Measurements from ENCODE around the gene FLNB. TPM values are rescaled to one million over a fixed set of nuclear protein-coding genes. Genes with fewer than 3 reads are reported as not detected.

The FLNB gene
- total RNA-seq, 2 donors from 2014 or later, result 96.9 to 139 TPM

DNA sequence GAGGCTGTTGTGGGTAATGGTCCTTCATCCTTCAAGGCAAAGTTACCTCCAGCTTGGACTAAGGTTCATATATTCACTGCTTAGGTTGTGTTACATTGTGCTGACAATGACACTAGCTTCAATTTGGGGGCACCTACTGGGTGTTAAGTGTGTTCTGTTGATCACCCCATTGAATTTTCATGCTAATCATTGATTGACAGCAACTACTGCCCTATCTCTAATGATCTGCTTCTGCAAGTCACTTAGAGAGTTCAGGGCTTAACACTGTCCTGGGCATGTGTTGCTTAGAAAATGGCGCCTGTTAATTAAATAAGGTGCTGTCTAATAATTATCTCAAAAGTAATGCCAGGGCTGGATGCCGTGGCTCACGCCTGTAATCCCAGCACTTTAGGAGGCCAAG lies 3.4 kb downstream of the FLNB start:
- no peaks in the 10 kb centered on the region for H3K36me3 ChIP-seq
- peak overlapping the region; percentile 49 to 80 for H3K27ac ChIP-seq
- H3K4me1 ChIP-seq (ENCODE audit: control insufficient read depth in 1 of 2, low read depth in 2 of 2), result peaks cover 28 to 60% of the 10 kb centered on the region in 2 donors
- TF ChIP-seq, protein P1, sequence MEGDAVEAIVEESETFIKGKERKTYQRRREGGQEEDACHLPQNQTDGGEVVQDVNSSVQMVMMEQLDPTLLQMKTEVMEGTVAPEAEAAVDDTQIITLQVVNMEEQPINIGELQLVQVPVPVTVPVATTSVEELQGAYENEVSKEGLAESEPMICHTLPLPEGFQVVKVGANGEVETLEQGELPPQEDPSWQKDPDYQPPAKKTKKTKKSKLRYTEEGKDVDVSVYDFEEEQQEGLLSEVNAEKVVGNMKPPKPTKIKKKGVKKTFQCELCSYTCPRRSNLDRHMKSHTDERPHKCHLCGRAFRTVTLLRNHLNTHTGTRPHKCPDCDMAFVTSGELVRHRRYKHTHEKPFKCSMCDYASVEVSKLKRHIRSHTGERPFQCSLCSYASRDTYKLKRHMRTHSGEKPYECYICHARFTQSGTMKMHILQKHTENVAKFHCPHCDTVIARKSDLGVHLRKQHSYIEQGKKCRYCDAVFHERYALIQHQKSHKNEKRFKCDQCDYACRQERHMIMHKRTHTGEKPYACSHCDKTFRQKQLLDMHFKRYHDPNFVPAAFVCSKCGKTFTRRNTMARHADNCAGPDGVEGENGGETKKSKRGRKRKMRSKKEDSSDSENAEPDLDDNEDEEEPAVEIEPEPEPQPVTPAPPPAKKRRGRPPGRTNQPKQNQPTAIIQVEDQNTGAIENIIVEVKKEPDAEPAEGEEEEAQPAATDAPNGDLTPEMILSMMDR (IDR thresholded peaks at IDR 0.05), result no peak
- H3K27me3 ChIP-seq (replicated peaks; ENCODE audit: insufficient read depth), result no peaks in the 10 kb centered on the region
- no peaks in the 10 kb centered on the region for H3K9me3 ChIP-seq
- DNase-seq (ENCODE audit: low spot score) (no peak), ATAC-seq (ENCODE audit: insufficient number of reproducible peaks, low FRiP score, low read depth) (no peak)
- peak overlapping the region; percentile 90 for H3K4me3 ChIP-seq

DNA sequence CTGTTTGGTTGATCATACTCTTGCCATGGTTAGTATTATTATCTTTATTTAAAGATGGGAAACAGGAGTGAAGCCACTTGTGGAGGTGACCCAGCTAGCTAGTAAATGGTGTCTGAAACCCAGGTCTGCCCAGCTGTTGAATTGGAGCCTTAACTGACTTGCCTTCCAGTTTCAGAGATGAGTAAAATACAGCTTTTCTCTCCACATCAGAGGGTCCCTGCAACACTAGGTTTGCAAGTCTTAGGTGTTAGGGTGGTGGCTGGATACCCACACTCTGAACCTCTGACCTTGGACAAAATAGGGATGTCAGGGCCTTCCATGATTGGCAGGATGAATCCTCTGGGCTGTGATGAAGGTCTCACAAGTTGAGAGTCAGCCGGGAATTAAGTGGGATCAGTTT lies 4.1 kb downstream of the FLNB start:
- Histone ChIP-seq H3K9me3 (no peaks in the 10 kb centered on the region), H3K27me3 (replicated peaks; ENCODE audit: insufficient read depth) (no peaks in the 10 kb centered on the region), H3K4me3 (peak overlapping the region; percentile 90), H3K36me3 (no peaks in the 10 kb centered on the region), H3K4me1 (ENCODE audit: control insufficient read depth in 1 of 2, low read depth in 2 of 2) (peaks cover 34 to 67% of the 10 kb centered on the region in 2 donors), H3K27ac (peak overlapping the region; percentile 49 to 80)
- TF ChIP-seq, protein P1 (IDR thresholded peaks at IDR 0.05), result no peak
- ATAC-seq (ENCODE audit: insufficient number of reproducible peaks, low FRiP score, low read depth) (no peak), DNase-seq (ENCODE audit: low spot score) (no peak)

DNA sequence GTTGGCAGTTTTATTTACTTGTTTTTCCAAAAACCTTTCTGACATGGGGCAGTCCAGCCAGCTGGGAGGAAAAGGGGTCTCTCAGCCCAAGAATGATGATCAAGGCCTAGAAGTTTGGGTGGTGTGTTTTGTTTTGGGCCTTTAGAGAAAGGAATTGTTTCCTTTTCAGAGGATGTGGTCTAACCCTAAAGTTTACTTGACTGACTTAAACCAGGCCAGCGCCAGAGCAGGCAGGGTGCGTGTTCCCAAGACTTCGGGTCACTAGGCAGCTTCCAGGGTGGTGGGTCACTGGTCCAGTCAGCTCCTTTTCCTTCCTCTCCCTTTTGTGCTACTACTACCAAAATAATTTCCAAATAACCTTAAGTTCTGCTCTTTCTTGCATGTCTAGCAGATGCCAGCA lies 4.9 kb downstream of the FLNB start:
- ATAC-seq (ENCODE audit: insufficient number of reproducible peaks, low FRiP score, low read depth) (no peak), DNase-seq (ENCODE audit: low spot score) (no peak)
- no peak overlapping the region for H3K4me3 ChIP-seq
- no peaks in the 10 kb centered on the region for H3K36me3 ChIP-seq
- peak overlapping the region; percentile 49 to 80 for H3K27ac ChIP-seq
- H3K4me1 ChIP-seq (ENCODE audit: control insufficient read depth in 1 of 2, low read depth in 2 of 2), result peaks cover 39 to 75% of the 10 kb centered on the region in 2 donors
- no peaks in the 10 kb centered on the region for H3K27me3 ChIP-seq (replicated peaks; ENCODE audit: insufficient read depth)
- TF ChIP-seq, protein P1 (IDR thresholded peaks at IDR 0.05), result no peak
- H3K9me3 ChIP-seq, result no peaks in the 10 kb centered on the region

DNA sequence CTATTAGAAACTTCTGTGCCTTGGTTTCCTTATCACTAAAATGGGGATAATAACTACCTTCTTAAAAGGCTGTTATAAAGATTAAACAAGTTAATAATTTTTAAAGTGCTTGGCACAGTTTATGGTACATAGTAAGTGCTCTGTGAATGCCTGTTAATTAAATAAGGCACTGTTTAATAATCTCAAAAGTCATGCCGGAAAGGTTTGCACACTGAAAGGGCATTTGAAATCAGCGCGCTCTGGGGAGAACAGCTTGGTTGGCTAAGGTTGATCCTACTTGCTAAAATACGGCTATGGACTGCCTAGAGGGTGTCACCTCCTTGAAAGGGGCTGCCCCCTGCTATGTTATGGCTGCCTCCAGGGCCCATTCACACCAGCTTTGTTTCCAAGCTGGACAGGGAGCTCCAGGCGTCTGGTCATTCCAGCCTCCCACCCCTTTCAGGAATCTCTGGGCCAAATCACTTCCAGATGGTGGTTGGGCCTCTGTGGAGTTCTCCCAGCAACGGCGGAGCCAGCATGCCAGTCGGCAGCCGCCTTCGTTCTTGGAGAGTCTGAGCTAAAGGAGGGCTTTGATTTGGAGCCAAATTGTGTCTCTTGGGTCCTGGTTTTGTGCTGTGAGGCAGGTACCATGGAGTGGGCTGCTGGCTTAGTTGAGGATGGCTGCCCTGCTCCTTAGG lies 5.9 kb downstream of the FLNB start:
- TF ChIP-seq, protein P1 (IDR thresholded peaks at IDR 0.05), result no peak
- Histone ChIP-seq H3K4me3 (peak overlapping the region; percentile 41), H3K36me3 (no peaks in the 10 kb centered on the region), H3K27ac (peak overlapping the region; percentile 49 to 80), H3K9me3 (no peaks in the 10 kb centered on the region), H3K27me3 (replicated peaks; ENCODE audit: insufficient read depth) (no peaks in the 10 kb centered on the region), H3K4me1 (ENCODE audit: control insufficient read depth in 1 of 2, low read depth in 2 of 2) (peaks cover 44 to 85% of the 10 kb centered on the region in 2 donors)
- peak; percentile 51 for ATAC-seq (ENCODE audit: insufficient number of reproducible peaks, low FRiP score, low read depth)
- DNase-seq (ENCODE audit: low spot score), result peak; percentile 45

DNA sequence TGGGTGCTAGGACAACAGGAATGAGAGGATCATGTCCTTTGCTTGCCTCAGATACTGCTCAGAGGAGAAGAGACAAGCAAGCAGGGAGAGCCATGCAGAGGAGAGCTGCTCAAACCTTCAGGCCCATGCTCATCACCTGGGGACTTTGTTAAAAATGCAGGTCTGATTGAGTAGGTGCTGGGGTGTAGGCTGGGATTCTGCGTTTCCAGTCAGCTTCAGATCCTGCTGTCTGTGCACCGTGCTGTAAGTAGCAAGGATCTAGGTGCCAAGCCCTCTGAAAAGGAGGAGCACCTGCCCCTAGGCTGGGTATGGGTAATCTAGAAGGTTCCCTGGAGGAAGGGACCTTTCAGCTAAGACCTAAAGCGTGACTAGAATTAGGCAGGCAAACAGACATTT lies 7.3 kb downstream of the FLNB start:
- H3K27me3 ChIP-seq (replicated peaks; ENCODE audit: insufficient read depth), result no peaks in the 10 kb centered on the region
- no peaks in the 10 kb centered on the region for H3K36me3 ChIP-seq
- DNase-seq (ENCODE audit: low spot score) (no peak), ATAC-seq (ENCODE audit: insufficient number of reproducible peaks, low FRiP score, low read depth) (no peak)
- TF ChIP-seq, protein P1 (IDR thresholded peaks at IDR 0.05), result no peak
- peak overlapping the region; percentile 49 to 80 for H3K27ac ChIP-seq
- no peaks in the 10 kb centered on the region for H3K9me3 ChIP-seq
- peaks cover 49 to 96% of the 10 kb centered on the region in 2 donors for H3K4me1 ChIP-seq (ENCODE audit: control insufficient read depth in 1 of 2, low read depth in 2 of 2)
- no peak overlapping the region for H3K4me3 ChIP-seq

Data from thoracic aorta (tissue), 2 donors.